Calu3 (cell line): Measurements from ENCODE around the gene ZNF710. TPM values are rescaled to one million over a fixed set of nuclear protein-coding genes. Genes with fewer than 3 reads are reported as not detected.

Source experiments
- BruUV-seq: library from RNA; stranded (reverse); fragments of 400-500 nt; replicated peaks from 2 replicates; lab custom pipeline; 2021; lab: Mats Ljungman, UMichigan
- CTCF ChIA-PET: fragments of 300-600 bp; sonication (Branson Sonifier 250); formaldehyde crosslinking; loops from one replicate; lab custom pipeline; 2022; ENCODE audit warnings: antibody characterized with exemption; lab: Charles Lee
- DNase-seq: peaks from one replicate; pipeline ENCODE4 v3.0.0; 2022
- H3K27ac Mint-ChIP-seq: one replicate; pipeline ENCODE4 v1.8.0; 2022; ENCODE audit warnings: mixed read lengths; ENCODE audit not compliant: unreplicated experiment
- H3K27me3 Mint-ChIP-seq: one replicate; pipeline ENCODE4 v1.8.0; 2022; ENCODE audit warnings: mixed read lengths; ENCODE audit not compliant: unreplicated experiment
- H3K36me3 Mint-ChIP-seq: one replicate; pipeline ENCODE4 v1.8.0; 2022; ENCODE audit warnings: mild to moderate bottlenecking, moderate library complexity, mixed read lengths; ENCODE audit not compliant: insufficient read depth, unreplicated experiment
- H3K4me1 Mint-ChIP-seq: one replicate; pipeline ENCODE4 v1.8.0; 2022; ENCODE audit warnings: mild to moderate bottlenecking, low read depth, mixed read lengths; ENCODE audit not compliant: unreplicated experiment
- H3K4me3 Mint-ChIP-seq: one replicate; pipeline ENCODE4 v1.8.0; 2022; ENCODE audit warnings: mild to moderate bottlenecking, low read depth, moderate library complexity, mixed read lengths; ENCODE audit not compliant: unreplicated experiment
- H3K9me3 Mint-ChIP-seq: one replicate; pipeline ENCODE4 v1.8.0; 2022; ENCODE audit warnings: low read depth, mixed read lengths; ENCODE audit not compliant: unreplicated experiment
- intact Hi-C: fragments of 100-400 bp; cut with micrococcal nuclease; formaldehyde crosslinking; loops from one replicate; pipeline ENCODE4 v1.10.0; 2022; ENCODE audit not compliant: unreplicated experiment
- total RNA-seq: library from RNA; stranded (reverse); gene quantifications from 2 replicates; pipeline ENCODE4 v1.2.3, GENCODE V29; 2022
- TF ChIP-seq, protein P1 (sequence below): fragments of 200-600 bp; IDR thresholded peaks from one replicate; pipeline ENCODE4 v1.8.0; 2022; ENCODE audit warnings: antibody characterized with exemption; ENCODE audit not compliant: unreplicated experiment

The ZNF710 gene
- total RNA-seq, 1 experiment from 2014 or later = 15.4 TPM

DNA sequence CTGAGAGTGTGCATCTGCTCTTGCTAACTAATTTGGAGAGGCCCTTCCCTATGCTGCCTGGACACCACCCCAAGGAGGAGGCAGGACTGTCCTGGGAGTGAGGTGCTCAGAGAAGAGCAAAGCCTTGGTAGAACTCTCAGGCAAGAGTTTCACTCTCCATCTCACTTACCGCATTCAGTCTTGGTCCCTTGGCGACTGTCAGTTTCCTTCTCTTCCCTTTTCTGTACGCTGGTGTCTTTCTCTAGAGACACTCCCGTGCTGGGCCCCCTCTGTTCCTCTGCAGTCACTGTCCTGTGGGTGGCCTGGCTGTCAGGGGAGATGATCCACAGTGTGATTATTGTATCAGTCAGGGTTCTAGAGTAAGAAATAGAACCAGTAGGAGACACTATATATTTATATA, 57.2 kb downstream of the ZNF710 start:
- Mint-ChIP-seq H3K27me3 (no peaks in the 10 kb centered on the region), H3K36me3 (peaks cover 11% of the 10 kb centered on the region), H3K4me3 (no peak overlapping the region), H3K9me3 (no peaks in the 10 kb centered on the region), H3K27ac (no peak overlapping the region), H3K4me1 (peaks cover 22% of the 10 kb centered on the region)
- DNase-seq = no peak
- BruUV-seq = no TSS peak
- intact Hi-C loops = loop anchor here (10.0 kb wide), 1 partner anchor 54 kb away; the partner anchor contains the start of gene ZNF710
- TF ChIP-seq, protein P1, sequence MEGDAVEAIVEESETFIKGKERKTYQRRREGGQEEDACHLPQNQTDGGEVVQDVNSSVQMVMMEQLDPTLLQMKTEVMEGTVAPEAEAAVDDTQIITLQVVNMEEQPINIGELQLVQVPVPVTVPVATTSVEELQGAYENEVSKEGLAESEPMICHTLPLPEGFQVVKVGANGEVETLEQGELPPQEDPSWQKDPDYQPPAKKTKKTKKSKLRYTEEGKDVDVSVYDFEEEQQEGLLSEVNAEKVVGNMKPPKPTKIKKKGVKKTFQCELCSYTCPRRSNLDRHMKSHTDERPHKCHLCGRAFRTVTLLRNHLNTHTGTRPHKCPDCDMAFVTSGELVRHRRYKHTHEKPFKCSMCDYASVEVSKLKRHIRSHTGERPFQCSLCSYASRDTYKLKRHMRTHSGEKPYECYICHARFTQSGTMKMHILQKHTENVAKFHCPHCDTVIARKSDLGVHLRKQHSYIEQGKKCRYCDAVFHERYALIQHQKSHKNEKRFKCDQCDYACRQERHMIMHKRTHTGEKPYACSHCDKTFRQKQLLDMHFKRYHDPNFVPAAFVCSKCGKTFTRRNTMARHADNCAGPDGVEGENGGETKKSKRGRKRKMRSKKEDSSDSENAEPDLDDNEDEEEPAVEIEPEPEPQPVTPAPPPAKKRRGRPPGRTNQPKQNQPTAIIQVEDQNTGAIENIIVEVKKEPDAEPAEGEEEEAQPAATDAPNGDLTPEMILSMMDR = no peak
- CTCF ChIA-PET = no interaction called here

DNA sequence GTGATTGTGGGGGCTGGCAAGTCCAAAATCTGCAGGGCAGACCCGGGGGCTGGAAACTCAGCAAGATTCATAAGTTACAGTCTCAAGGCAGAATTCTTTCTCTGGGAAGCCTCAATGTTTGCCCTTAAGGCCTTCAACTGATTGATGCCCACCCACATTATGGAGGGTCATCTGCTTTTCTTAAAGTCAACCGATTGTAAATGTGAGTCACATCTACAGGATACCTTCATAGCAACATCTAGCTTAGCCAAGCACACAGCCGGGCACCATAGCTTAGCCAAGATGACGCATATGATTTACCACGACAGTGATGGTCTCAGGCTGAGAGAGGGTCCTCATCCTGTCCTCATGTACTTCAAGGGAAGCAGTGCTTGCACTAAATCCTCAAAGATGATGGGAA, 57.7 kb downstream of the ZNF710 start:
- intact Hi-C loops = loop anchor here (10.0 kb wide), 1 partner anchor 54 kb away; the partner anchor contains the start of gene ZNF710
- Mint-ChIP-seq H3K27ac (no peak overlapping the region), H3K4me3 (no peak overlapping the region), H3K9me3 (no peaks in the 10 kb centered on the region), H3K36me3 (peaks cover 11% of the 10 kb centered on the region), H3K27me3 (no peaks in the 10 kb centered on the region), H3K4me1 (peaks cover 19% of the 10 kb centered on the region)
- TF ChIP-seq, protein P1 = no peak
- BruUV-seq = no TSS peak
- no peak for DNase-seq
- CTCF ChIA-PET = interaction anchor here (0.6 kb wide), 1 partner anchor 35 kb away, joined by 3 read pairs; no protein-coding TSS in a partner anchor

DNA sequence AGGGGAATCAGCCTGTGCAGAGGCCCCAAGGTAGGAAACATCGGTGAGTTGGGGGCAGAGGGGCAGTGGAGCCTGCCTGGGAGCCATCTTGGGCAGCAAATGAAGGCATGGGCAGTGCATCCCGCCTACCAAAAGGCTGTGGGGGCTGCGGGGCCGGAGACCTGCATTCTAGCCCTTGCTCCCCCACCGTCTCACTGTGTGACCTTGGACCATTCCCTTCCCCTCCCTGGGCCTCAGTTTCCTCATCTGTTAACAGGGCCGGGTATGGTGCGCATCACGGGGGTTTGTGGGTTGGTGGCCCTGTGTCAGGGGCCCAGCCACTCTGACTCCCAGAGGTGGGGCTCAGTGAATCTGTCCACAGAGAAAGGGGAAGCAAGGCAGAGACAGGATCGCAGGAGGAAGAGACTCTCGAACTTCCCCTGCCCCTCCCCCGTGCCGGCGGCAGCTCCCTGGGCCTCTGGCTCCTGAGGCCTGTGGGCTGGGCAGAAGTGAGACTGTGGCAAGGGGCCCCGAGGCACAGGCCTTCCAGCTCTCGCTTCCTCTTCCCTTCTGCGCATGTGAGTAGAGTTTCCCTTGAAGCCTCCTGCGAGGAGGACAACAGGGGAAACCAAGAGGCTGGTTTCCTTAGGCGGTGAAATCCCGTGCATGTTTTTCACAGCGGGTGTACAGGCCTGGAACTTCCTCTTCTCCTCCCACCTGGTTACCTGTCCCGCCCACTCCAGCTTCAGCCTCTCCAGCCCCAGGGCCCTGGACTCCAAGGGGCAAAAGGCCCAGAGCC, 58.3 kb downstream of the ZNF710 start:
- BruUV-seq = no TSS peak
- TF ChIP-seq, protein P1 = no peak
- Mint-ChIP-seq H3K27ac (no peak overlapping the region), H3K27me3 (no peaks in the 10 kb centered on the region), H3K4me1 (peaks cover 13% of the 10 kb centered on the region), H3K4me3 (no peak overlapping the region), H3K36me3 (peaks cover 6% of the 10 kb centered on the region), H3K9me3 (no peaks in the 10 kb centered on the region)
- DNase-seq = no peak
- intact Hi-C loops = loop anchor here (10.0 kb wide), 1 partner anchor 55 kb away; the partner anchor contains the start of gene ZNF710
- CTCF ChIA-PET = interaction anchor here (0.6 kb wide), 2 partner anchors 11 to 36 kb away, joined by 3 read pairs; no protein-coding TSS in a partner anchor

DNA sequence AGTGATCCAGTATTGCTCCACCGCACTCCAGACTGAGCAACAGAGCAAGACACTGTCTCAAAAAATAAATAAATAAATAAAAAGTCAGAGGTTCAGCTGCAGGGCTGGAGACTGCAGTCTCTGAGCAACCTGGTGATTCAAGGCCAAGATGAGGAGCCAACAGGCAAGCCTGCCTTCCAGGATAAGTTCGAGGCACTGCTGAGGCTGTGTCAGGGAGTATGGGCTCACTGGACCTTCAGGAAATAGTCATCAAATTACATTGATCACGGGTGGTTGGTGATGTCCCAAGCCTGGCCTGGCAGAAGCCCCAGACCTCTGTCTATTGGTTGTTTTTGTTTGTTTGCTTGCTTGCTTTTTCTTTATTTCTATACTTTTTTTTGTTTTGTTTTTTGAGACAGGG, 59.7 kb downstream of the ZNF710 start:
- H3K9me3 Mint-ChIP-seq = no peaks in the 10 kb centered on the region
- TF ChIP-seq, protein P1 = no peak
- H3K36me3 Mint-ChIP-seq = no peaks in the 10 kb centered on the region
- no peak overlapping the region for H3K27ac Mint-ChIP-seq
- no peak overlapping the region for H3K4me3 Mint-ChIP-seq
- no TSS peak for BruUV-seq
- H3K27me3 Mint-ChIP-seq = no peaks in the 10 kb centered on the region
- intact Hi-C loops = no loop called here
- CTCF ChIA-PET = no interaction called here
- no peaks in the 10 kb centered on the region for H3K4me1 Mint-ChIP-seq
- DNase-seq = no peak
